Neural progenitor cell (in vitro differentiated cells): Measurements from ENCODE around the gene PRIMA1. TPM values are rescaled to one million over a fixed set of nuclear protein-coding genes. Genes with fewer than 3 reads are reported as not detected.

Experiments used
- DNase-seq: peaks from one replicate; pipeline ENCODE4 v3.0.0-alpha.2; 2016; ENCODE audit warnings: low spot score
- H2AFZ ChIP-seq: fragments of 200-600 bp; sonication (generic); replicated peaks from 2 replicates; pipeline ENCODE4 v1.6.1; 2016; ENCODE audit warnings: antibody characterized with exemption
- H3F3A ChIP-seq: fragments of 200-600 bp; sonication (generic); 2 replicates; pipeline ENCODE4 v1.6.1; 2016; ENCODE audit warnings: antibody characterized with exemption, low read depth
- H3K27ac ChIP-seq: fragments of 200-600 bp; sonication (generic); 2 replicates; pipeline ENCODE4 v1.5.1; 2016; ENCODE audit warnings: mild to moderate bottlenecking
- H3K27me3 ChIP-seq: fragments of 200-600 bp; sonication (generic); 2 replicates; pipeline ENCODE4 v1.6.1; 2016; ENCODE audit warnings: mild to moderate bottlenecking, moderate library complexity
- H3K36me3 ChIP-seq: fragments of 200-600 bp; sonication (generic); 2 replicates; pipeline ENCODE4 v1.5.1; 2016
- H3K4me1 ChIP-seq: fragments of 200-600 bp; sonication (generic); 2 replicates; pipeline ENCODE4 v1.6.1; 2016; ENCODE audit warnings: mixed run types
- H3K4me2 ChIP-seq: fragments of 200-600 bp; sonication (generic); 2 replicates; pipeline ENCODE4 v1.6.1; 2016
- H3K4me3 ChIP-seq: fragments of 200-600 bp; sonication (generic); 2 replicates; pipeline ENCODE4 v1.5.1; 2016
- H3K79me2 ChIP-seq: fragments of 200-600 bp; sonication (generic); 2 replicates; pipeline ENCODE4 v1.6.1; 2016; ENCODE audit warnings: low read depth
- H3K9ac ChIP-seq: fragments of 200-600 bp; sonication (generic); 2 replicates; pipeline ENCODE4 v1.6.1; 2016
- H3K9me3 ChIP-seq: fragments of 200-600 bp; sonication (generic); 2 replicates; pipeline ENCODE4 v1.5.1; 2016; ENCODE audit warnings: low read depth
- H4K20me1 ChIP-seq: fragments of 200-600 bp; sonication (generic); 2 replicates; pipeline ENCODE4 v1.6.1; 2016; ENCODE audit warnings: low read depth
- H3K27ac Mint-ChIP-seq: 3 replicates; pipeline ENCODE4 v1.8.0; 2021; ENCODE audit warnings: mixed read lengths
- H3K27me3 Mint-ChIP-seq: 2 replicates; pipeline ENCODE4 v1.8.0; 2022; ENCODE audit warnings: low read depth, mild to moderate bottlenecking, inconsistent platforms, moderate library complexity, mixed read lengths; ENCODE audit not compliant: insufficient read depth
- H3K36me3 Mint-ChIP-seq: 3 replicates; pipeline ENCODE4 v1.8.0; 2021; ENCODE audit warnings: mixed read lengths
- H3K4me1 Mint-ChIP-seq: 3 replicates; pipeline ENCODE4 v1.8.0; 2021; ENCODE audit warnings: mixed read lengths
- H3K4me3 Mint-ChIP-seq: 3 replicates; pipeline ENCODE4 v1.8.0; 2021; ENCODE audit warnings: mild to moderate bottlenecking, moderate library complexity, mixed read lengths
- H3K9me3 Mint-ChIP-seq: 3 replicates; pipeline ENCODE4 v1.8.0; 2020; ENCODE audit warnings: mixed read lengths
- CTCF ChIP-seq: fragments of 200-600 bp; sonication (generic); IDR thresholded peaks from 2 replicates; pipeline ENCODE4 v1.5.1; 2017; ENCODE audit warnings: antibody characterized with exemption, mild to moderate bottlenecking
- EZH2 ChIP-seq: fragments of 200-600 bp; sonication (generic); IDR thresholded peaks from 2 replicates; pipeline ENCODE4 v1.6.1; 2017; ENCODE audit warnings: antibody characterized with exemption, mild to moderate bottlenecking, moderate library complexity
- EZH2phosphoT487 ChIP-seq: fragments of 200-600 bp; sonication (generic); IDR thresholded peaks from 2 replicates; pipeline ENCODE4 v1.6.1; 2017; ENCODE audit warnings: antibody characterized with exemption
- total RNA-seq: library from RNA; depleted of rRNA; stranded (reverse); fragments of >200 nt; gene quantifications from 2 replicates; pipeline ENCODE4 v1.2.3, GENCODE V29; 2015; ENCODE audit warnings: low replicate concordance

Gene PRIMA1
- total RNA-seq, 1 donor from 2014 or later: 2.8 TPM

GRCh38 chr14:93725002-93725582 is 63.2 kb downstream of the PRIMA1 start:
- no peaks in the 10 kb centered on the region for H3K4me1 ChIP-seq
- H3K4me2 ChIP-seq: no peak overlapping the region
- no peaks in the 10 kb centered on the region for H3K36me3 ChIP-seq
- TF ChIP-seq EZH2: no peak
- no peak for TF ChIP-seq CTCF
- no peak for TF ChIP-seq EZH2phosphoT487
- no peak overlapping the region for H2AFZ ChIP-seq
- H3K79me2 ChIP-seq: no peaks in the 10 kb centered on the region
- H3K27ac Mint-ChIP-seq: no peak overlapping the region
- no peak overlapping the region for H3K4me3 Mint-ChIP-seq
- H3K27me3 Mint-ChIP-seq: peaks cover 19% of the 10 kb centered on the region
- H3K9me3 Mint-ChIP-seq: no peaks in the 10 kb centered on the region
- no peaks in the 10 kb centered on the region for H4K20me1 ChIP-seq
- no peaks in the 10 kb centered on the region for H3K4me1 Mint-ChIP-seq
- no peak overlapping the region for H3K9ac ChIP-seq
- no peaks in the 10 kb centered on the region for H3F3A ChIP-seq
- no peaks in the 10 kb centered on the region for H3K9me3 ChIP-seq
- DNase-seq: no peak
- H3K27me3 ChIP-seq: no peaks in the 10 kb centered on the region
- H3K36me3 Mint-ChIP-seq: peaks cover 4% of the 10 kb centered on the region
- H3K4me3 ChIP-seq: no peak overlapping the region
- H3K27ac ChIP-seq: no peak overlapping the region

- Histone ChIP-seq H3K9ac (no peak overlapping the region), H3K27ac (no peak overlapping the region), H3K4me3 (no peak overlapping the region), H3K36me3 (no peaks in the 10 kb centered on the region), H3K4me1 (no peaks in the 10 kb centered on the region), H2AFZ (no peak overlapping the region), H4K20me1 (no peaks in the 10 kb centered on the region), H3F3A (no peaks in the 10 kb centered on the region), H3K4me2 (no peak overlapping the region), H3K79me2 (no peaks in the 10 kb centered on the region), H3K9me3 (no peaks in the 10 kb centered on the region), H3K27me3 (no peaks in the 10 kb centered on the region)
- Mint-ChIP-seq H3K9me3 (no peaks in the 10 kb centered on the region), H3K27me3 (peaks cover 16% of the 10 kb centered on the region), H3K27ac (no peak overlapping the region), H3K36me3 (peaks cover 4% of the 10 kb centered on the region), H3K4me1 (no peaks in the 10 kb centered on the region), H3K4me3 (no peak overlapping the region)
- no peak for DNase-seq
- TF ChIP-seq EZH2: no peak
- TF ChIP-seq CTCF: no peak
- TF ChIP-seq EZH2phosphoT487: no peak
These were observed 65.3 kb downstream of the PRIMA1 start for GRCh38 chr14:93723001-93723400.

DNA sequence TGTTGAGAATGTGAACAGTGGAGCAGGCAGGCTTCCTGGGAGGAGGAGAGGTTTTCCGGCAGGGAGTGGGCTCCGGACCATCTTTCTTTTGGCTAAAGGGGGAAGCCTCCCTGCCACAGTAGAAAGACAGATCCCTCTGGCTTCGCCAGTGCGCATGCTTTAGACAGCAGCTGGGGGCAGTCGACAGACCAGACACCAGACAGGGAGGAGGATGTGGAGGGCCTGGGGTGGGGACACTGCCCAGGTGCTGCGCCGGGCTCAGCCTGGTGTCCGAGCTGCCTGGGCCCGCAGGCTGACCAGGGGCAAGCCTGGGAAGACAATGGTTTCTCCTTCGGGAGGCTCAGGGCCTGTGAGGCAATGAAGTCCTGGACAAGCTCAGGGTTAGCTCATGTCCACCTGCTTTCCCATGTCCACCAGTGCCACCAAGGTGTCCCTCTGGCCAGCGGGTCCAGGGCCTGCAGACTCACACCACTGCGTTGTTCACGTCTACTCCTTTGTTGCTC is 67.3 kb downstream of the PRIMA1 start:
- no peaks in the 10 kb centered on the region for H3K36me3 ChIP-seq
- H3K79me2 ChIP-seq: no peaks in the 10 kb centered on the region
- no peaks in the 10 kb centered on the region for H3K4me1 ChIP-seq
- no peak for DNase-seq
- Mint-ChIP-seq H3K4me1 (no peaks in the 10 kb centered on the region), H3K4me3 (no peak overlapping the region), H3K27ac (no peak overlapping the region), H3K9me3 (no peaks in the 10 kb centered on the region), H3K27me3 (peaks cover 11% of the 10 kb centered on the region), H3K36me3 (peaks cover 4% of the 10 kb centered on the region)
- H3K4me3 ChIP-seq: no peak overlapping the region
- no peak overlapping the region for H2AFZ ChIP-seq
- H3K27ac ChIP-seq: no peak overlapping the region
- H3K9me3 ChIP-seq: no peaks in the 10 kb centered on the region
- no peaks in the 10 kb centered on the region for H3F3A ChIP-seq
- H3K27me3 ChIP-seq: no peaks in the 10 kb centered on the region
- H3K4me2 ChIP-seq: no peak overlapping the region
- TF ChIP-seq EZH2 (no peak), CTCF (no peak), EZH2phosphoT487 (no peak)
- no peak overlapping the region for H3K9ac ChIP-seq
- H4K20me1 ChIP-seq: no peaks in the 10 kb centered on the region
